ENCODE data around the gene SUFU. TPM values are rescaled to one million over a fixed set of nuclear protein-coding genes. Genes with fewer than 3 reads are reported as not detected.

The SUFU gene
- total and polyA plus RNA-seq, 2 of the 13 experiments (the other 11 are each of a cell fraction or from before 2014, with no cell fraction given) = 2.9 to 5.5 TPM

DNA sequence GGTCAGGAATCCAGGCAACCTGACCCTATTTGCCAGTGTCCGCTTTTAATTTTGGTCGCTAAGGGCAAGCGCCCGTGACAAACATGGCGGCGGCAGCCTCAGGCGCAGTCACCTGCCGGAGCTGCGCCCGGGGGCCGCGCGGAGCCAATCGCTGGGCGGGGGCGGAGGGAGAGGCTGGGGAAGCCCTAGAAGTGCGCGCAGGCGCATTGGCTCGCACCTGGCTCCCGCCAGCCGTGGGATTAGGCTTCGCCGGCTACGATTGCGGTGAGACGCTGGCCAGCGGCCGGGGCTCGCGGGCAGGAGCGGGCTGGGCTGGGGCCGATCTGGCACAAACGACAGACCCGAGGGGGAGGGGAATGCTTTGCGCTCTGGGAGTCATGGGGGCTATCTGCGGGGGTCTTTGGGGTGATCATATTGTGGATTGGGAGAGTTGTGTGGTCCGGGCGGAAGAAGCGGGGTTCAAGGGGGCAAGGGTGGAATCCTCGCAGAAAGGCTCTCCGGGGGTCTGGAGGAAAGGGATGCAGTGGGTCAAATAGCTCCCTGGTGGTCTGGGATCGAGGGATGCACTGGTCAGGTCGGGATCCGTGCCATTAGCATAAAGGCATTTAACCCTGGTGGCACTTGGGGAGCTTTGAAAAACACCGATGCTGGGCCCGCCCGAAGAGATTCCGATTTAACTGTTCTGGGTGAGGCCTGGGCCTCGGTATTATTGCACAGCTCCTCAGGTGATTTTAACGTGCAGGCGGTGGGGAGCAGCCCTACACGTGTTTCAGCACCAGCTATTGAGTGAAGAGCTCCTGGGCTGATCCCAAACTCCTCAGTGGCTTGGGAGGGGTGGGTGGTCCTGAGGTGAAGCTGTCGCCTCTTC, 42.4 kb upstream of the SUFU start (continued):
- TF ChIP-seq, protein P1, sequence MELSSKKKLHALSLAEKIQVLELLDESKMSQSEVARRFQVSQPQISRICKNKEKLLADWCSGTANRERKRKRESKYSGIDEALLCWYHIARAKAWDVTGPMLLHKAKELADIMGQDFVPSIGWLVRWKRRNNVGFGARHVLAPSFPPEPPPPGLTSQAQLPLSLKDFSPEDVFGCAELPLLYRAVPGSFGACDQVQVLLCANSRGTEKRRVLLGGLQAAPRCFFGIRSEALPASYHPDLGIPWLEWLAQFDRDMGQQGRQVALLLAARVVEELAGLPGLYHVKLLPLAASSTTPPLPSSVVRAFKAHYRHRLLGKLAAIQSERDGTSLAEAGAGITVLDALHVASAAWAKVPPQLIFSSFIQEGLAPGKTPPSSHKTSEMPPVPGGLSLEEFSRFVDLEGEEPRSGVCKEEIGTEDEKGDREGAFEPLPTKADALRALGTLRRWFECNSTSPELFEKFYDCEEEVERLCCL (CRISPR knock-in tag; IDR thresholded peaks at IDR 0.05; ENCODE audit: borderline replicate concordance) = no peak
- no peak for TF ChIP-seq PRMT3 (CRISPR knock-in tag; IDR thresholded peaks at IDR 0.05; ENCODE audit: borderline replicate concordance, low read depth)
- no peak for TF ChIP-seq CCDC6 (CRISPR knock-in tag; IDR thresholded peaks at IDR 0.05)
- no peak for TF ChIP-seq GZF1 (CRISPR knock-in tag; IDR thresholded peaks at IDR 0.05)
- no peak for TF ChIP-seq NAIF1 (CRISPR knock-in tag; IDR thresholded peaks at IDR 0.05; ENCODE audit: borderline replicate concordance)
- no peak for TF ChIP-seq KLF12 (CRISPR knock-in tag; IDR thresholded peaks at IDR 0.05; ENCODE audit: borderline replicate concordance)
- TF ChIP-seq ZNF224 (CRISPR knock-in tag; IDR thresholded peaks at IDR 0.05) = 0 out of 2 replicates have a peak, but pooled peaks have one; percentile 53
- TF ChIP-seq SNRNP70 (IDR thresholded peaks at IDR 0.05; ENCODE audit: low read depth, low read length) = no peak
- no peak for TF ChIP-seq EED (CRISPR knock-in tag; IDR thresholded peaks at IDR 0.05)
- TF ChIP-seq DMAP1 (CRISPR knock-in tag; IDR thresholded peaks at IDR 0.05) = peak; percentile 37; the same call in 1 of the 2 replicates
- TF ChIP-seq TAF1 (CRISPR knock-in tag; IDR thresholded peaks at IDR 0.05) = peak; percentile 63; the same call in 1 of the 2 replicates
- no peak for TF ChIP-seq ZNF558 (CRISPR knock-in tag; IDR thresholded peaks at IDR 0.05; ENCODE audit: borderline replicate concordance)
- no peak for TF ChIP-seq ADNP (CRISPR knock-in tag; IDR thresholded peaks at IDR 0.05)
- TF ChIP-seq BCLAF1 (IDR thresholded peaks at IDR 0.05) = no peak
- TF ChIP-seq IRX3 (CRISPR knock-in tag; IDR thresholded peaks at IDR 0.05; ENCODE audit: borderline replicate concordance, low read depth) = 0 out of 2 replicates have a peak, but pooled peaks have one; percentile 37
- TF ChIP-seq TAF15 (IDR thresholded peaks at IDR 0.05; ENCODE audit: low read depth, low read length, poor library complexity, severe bottlenecking) = peak; percentile 65
- peak; percentile 79; the same call in 1 of the 2 replicates for TF ChIP-seq ZNF670 (CRISPR knock-in tag; IDR thresholded peaks at IDR 0.05; ENCODE audit: borderline replicate concordance)
- no peak for TF ChIP-seq ZNF766 (CRISPR knock-in tag; IDR thresholded peaks at IDR 0.05; ENCODE audit: borderline replicate concordance)
- TF ChIP-seq KDM5A (IDR thresholded peaks at IDR 0.05; ENCODE audit: borderline replicate concordance, low read length) = no peak
- TF ChIP-seq ZNF782 (CRISPR knock-in tag; IDR thresholded peaks at IDR 0.05; ENCODE audit: borderline replicate concordance) = no peak
- TF ChIP-seq, protein P2, sequence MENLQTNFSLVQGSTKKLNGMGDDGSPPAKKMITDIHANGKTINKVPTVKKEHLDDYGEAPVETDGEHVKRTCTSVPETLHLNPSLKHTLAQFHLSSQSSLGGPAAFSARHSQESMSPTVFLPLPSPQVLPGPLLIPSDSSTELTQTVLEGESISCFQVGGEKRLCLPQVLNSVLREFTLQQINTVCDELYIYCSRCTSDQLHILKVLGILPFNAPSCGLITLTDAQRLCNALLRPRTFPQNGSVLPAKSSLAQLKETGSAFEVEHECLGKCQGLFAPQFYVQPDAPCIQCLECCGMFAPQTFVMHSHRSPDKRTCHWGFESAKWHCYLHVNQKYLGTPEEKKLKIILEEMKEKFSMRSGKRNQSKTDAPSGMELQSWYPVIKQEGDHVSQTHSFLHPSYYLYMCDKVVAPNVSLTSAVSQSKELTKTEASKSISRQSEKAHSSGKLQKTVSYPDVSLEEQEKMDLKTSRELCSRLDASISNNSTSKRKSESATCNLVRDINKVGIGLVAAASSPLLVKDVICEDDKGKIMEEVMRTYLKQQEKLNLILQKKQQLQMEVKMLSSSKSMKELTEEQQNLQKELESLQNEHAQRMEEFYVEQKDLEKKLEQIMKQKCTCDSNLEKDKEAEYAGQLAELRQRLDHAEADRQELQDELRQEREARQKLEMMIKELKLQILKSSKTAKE (CRISPR knock-in tag; IDR thresholded peaks at IDR 0.05; ENCODE audit: borderline replicate concordance) = no peak
- TF ChIP-seq ZNF33A (CRISPR knock-in tag; IDR thresholded peaks at IDR 0.05; ENCODE audit: borderline replicate concordance) = peak; percentile 31; the same call in 1 of the 2 replicates

Measured in HepG2 (cell line).